Right lobe of liver (tissue), 6 donors: ENCODE data around the gene B3GAT1. TPM values are rescaled to one million over a fixed set of nuclear protein-coding genes. Genes with fewer than 3 reads are reported as not detected.

Experiments used
- ATAC-seq, 4 donors: fragments of 200-7000 bp; cut with Tn5 transposase; one replicate each; pipeline ENCODE4 v1.9.1; 2020; ENCODE audit warnings: mild to moderate bottlenecking in 4 of 4, moderate library complexity in 4 of 4
- DNase-seq, 3 donors: peaks; one replicate each; pipeline ENCODE4 v3.0.0-alpha.2; 2020
- H3K27ac ChIP-seq, 3 donors: fragments of 200-600 bp; one replicate each; pipeline ENCODE4 v1.8.0; 2022
- H3K27me3 ChIP-seq, 2 donors: fragments of 200-600 bp; one replicate each; pipeline ENCODE4 v1.8.0; 2022
- H3K36me3 ChIP-seq, 4 donors: fragments of 200-600 bp; sonication (generic) in 1 of 4; one replicate each; pipeline versions ENCODE4 v1.5.1 to v1.8.0; 2017 to 2022; ENCODE audit warnings: control low read depth in 1 of 4
- H3K4me1 ChIP-seq, 4 donors: fragments of 200-600 bp; sonication (generic) in 1 of 4; one replicate each; pipeline versions ENCODE4 v1.5.1 to v1.8.0; 2017 to 2022; ENCODE audit warnings: control low read depth in 1 of 4
- H3K4me3 ChIP-seq, 3 donors: fragments of 200-600 bp; one replicate each; pipeline ENCODE4 v1.8.0; 2022
- H3K9me3 ChIP-seq, 4 donors: fragments of 200-600 bp; sonication (generic) in 1 of 4; one replicate each; pipeline versions ENCODE4 v1.5.1 to v1.8.0; 2017 to 2022; ENCODE audit warnings: control low read depth in 1 of 4
- POLR2A ChIP-seq: fragments of 450-650 bp; IDR thresholded peaks from one replicate; pipeline ENCODE4 v1.6.1; 2017; ENCODE audit warnings: antibody characterized with exemption, mild to moderate bottlenecking
- WGBS: methylation state at CpG from one replicate; pipeline ENCODE4 v1.1.6; 2018; ENCODE audit warnings: low coverage, low lambda C conversion rate; ENCODE audit not compliant: insufficient coverage; ENCODE audit errors: missing lambda C conversion rate; 5-methylcytosine and 5-hydroxymethylcytosine counted together
- intact Hi-C, 2 donors: fragments of 100-400 bp; cut with DNase I; formaldehyde crosslinking; loops; one replicate each; pipeline versions ENCODE4 v1.11.2 to v1.14.1; 2022
- total RNA-seq, 6 experiments: library from RNA; depleted of rRNA in 2 of 6; stranded (reverse); fragments of >200 nt in 2 of 6; fragmentation: NEBNext Ultra II Directional in 3 of 6; extraction: Animal tissue kit (Norgen Biotek cat#: 25700) in 3 of 6; gene quantifications; one replicate each; pipeline versions ENCODE4 v1.1.0 to v1.2.4, GENCODE V29; 2016 to 2023
- TF ChIP-seq, protein P1 (sequence below), 4 donors: fragments of 200-600 bp in 3 of 4; fragments of 450-650 bp in 1 of 4; IDR thresholded peaks; one replicate each; pipeline versions ENCODE4 v1.5.1 to v1.8.0; 2016 to 2022; ENCODE audit warnings: antibody characterized with exemption in 4 of 4, mild to moderate bottlenecking in 2 of 4
- donor health status: DM: no; HTN: yes; CAD: no.
- donor health status: DM: no; HTN: no; CAD: no.
- donor health status: DM: no; HTN: no; CAD: no.
- donor health status: DM: no; HTN: yes; CAD: no.
- donor health status: DM: no; HTN: yes; CAD: no.

The B3GAT1 gene
- total RNA-seq, 6 experiments from 2014 or later, result 0.76 to 8.8 (median 5.1) TPM

DNA sequence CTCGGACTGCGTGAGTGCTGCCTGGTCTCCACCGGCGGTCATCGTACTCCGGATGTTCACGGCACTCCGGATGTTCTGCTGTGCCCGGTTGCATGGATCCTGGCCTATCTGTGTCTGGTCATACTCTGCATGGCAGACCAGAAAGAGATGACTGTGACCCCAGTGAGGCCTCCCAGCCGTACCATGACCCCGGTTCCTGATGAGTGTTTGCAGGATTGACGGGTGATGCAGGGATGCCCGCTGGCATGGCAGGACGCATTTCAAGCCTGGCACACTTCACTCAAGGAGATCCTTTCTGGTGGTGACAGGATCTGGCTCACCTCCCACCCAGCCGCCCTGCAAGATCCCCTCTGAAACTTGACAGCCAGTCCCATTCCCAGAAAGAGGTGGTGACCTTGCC, 74.0 kb downstream of the B3GAT1 start:
- no peaks in the 10 kb centered on the region for H3K36me3 ChIP-seq
- no peaks in the 10 kb centered on the region for H3K9me3 ChIP-seq
- H3K4me3 ChIP-seq, result no peak overlapping the region
- H3K27me3 ChIP-seq, result no peaks in the 10 kb centered on the region
- H3K27ac ChIP-seq, result no peak overlapping the region
- WGBS, result 20% methylated on average over 1 of the region's 15 CpGs
- intact Hi-C loops, result no loop called here
- ATAC-seq (no peak), DNase-seq (no peak)
- TF ChIP-seq, protein P1, sequence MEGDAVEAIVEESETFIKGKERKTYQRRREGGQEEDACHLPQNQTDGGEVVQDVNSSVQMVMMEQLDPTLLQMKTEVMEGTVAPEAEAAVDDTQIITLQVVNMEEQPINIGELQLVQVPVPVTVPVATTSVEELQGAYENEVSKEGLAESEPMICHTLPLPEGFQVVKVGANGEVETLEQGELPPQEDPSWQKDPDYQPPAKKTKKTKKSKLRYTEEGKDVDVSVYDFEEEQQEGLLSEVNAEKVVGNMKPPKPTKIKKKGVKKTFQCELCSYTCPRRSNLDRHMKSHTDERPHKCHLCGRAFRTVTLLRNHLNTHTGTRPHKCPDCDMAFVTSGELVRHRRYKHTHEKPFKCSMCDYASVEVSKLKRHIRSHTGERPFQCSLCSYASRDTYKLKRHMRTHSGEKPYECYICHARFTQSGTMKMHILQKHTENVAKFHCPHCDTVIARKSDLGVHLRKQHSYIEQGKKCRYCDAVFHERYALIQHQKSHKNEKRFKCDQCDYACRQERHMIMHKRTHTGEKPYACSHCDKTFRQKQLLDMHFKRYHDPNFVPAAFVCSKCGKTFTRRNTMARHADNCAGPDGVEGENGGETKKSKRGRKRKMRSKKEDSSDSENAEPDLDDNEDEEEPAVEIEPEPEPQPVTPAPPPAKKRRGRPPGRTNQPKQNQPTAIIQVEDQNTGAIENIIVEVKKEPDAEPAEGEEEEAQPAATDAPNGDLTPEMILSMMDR (IDR thresholded peaks at IDR 0.05), result no peak
- no peak for TF ChIP-seq POLR2A
- H3K4me1 ChIP-seq, result no peaks in the 10 kb centered on the region

DNA sequence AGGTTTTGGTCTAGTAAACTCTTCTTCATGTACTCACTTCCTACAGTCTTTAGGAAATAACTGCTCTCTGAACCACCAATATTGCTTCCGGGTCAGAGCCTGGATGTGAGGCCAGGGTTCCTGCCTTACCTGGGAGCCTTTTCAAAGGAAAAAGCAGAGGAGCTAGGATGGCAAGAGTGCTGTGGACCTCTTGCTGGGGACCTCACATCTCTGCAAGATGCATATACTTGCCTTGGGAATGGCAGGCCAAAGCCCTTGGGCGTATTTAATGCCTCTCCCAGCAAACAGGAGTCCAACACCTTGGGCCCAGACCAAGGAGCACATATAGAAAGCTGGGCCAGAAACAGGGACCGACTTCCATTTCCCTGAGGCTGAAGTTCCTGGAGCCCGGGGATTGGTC, 75.0 kb downstream of the B3GAT1 start:
- WGBS, result 100% methylated on average over 2 of the region's 4 CpGs
- no peak for TF ChIP-seq POLR2A
- TF ChIP-seq, protein P1 (IDR thresholded peaks at IDR 0.05), result no peak
- ATAC-seq (no peak), DNase-seq (no peak)
- H3K27ac ChIP-seq, result no peak overlapping the region
- H3K4me1 ChIP-seq, result no peaks in the 10 kb centered on the region
- intact Hi-C loops, result no loop called here
- H3K9me3 ChIP-seq, result no peaks in the 10 kb centered on the region
- H3K27me3 ChIP-seq, result no peaks in the 10 kb centered on the region
- H3K4me3 ChIP-seq, result no peak overlapping the region
- no peaks in the 10 kb centered on the region for H3K36me3 ChIP-seq

DNA sequence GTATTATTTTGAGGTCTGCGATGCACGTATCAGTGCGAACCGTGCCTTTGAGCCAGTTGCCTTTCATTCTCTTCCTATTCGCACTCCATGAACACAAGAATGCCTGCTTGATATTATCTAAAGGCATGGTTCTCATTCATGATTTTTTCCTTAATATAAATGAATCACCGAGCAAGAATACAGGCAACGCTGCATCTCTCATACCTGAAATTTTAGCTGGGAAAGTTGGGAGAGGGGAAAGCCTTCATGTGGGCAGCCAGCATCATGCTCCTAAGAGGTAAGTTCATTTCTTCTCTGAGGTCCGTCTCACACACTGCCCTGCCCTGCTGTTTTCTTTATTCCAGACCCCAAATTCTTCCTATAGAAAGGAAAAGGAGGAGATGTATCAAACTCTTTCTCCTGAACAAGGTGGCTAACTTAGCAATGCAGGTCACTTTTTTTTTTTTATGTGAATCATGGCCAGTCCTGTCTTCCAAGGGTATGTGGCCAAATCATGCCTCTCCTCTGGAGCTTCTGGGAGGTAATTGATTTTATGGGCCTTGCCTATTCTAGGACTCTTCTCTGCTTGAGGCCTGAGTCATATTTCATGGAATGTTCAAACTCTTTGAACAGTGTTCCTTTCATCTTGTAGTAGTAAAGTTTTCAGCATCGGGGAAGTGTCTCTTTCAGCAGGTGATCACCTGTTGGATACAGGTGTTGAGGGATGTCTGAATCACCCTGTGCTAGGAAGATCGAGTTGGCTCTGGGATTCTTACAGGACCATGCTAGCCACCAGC, 77.1 kb downstream of the B3GAT1 start:
- ATAC-seq (no peak), DNase-seq (no peak)
- TF ChIP-seq, protein P1 (IDR thresholded peaks at IDR 0.05), result no peak
- TF ChIP-seq POLR2A, result no peak
- Histone ChIP-seq H3K27me3 (no peaks in the 10 kb centered on the region), H3K4me1 (peaks cover 0 to 6% (median 3%) of the 10 kb centered on the region in 4 donors), H3K36me3 (no peaks in the 10 kb centered on the region), H3K4me3 (no peak overlapping the region), H3K27ac (no peak overlapping the region), H3K9me3 (no peaks in the 10 kb centered on the region)
- WGBS, result 80% methylated on average over 9 of the region's 10 CpGs
- intact Hi-C loops, result no loop called here

DNA sequence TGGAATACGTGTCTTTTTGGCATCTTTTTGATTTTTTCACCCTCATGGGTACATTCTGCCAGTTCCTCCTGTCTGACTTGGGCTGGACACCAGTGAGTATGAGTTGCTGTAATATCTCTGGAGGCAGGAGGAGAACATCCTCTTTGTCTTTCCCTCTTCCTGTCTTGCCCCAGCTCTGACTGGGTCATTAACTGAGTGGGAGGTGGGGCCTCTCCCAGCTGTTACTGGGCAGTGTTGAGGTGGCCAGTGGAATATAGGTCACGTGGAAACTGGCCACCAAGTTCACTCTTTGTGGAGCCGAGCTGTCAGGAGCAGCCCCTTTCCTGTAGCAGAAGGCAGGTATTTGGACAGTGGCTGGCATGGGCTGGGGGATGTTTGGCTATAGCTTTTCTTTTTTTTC, 78.1 kb downstream of the B3GAT1 start:
- Histone ChIP-seq H3K27me3 (no peaks in the 10 kb centered on the region), H3K4me3 (no peak overlapping the region), H3K27ac (no peak overlapping the region), H3K4me1 (peaks cover 0 to 6% (median 3%) of the 10 kb centered on the region in 4 donors), H3K36me3 (no peaks in the 10 kb centered on the region), H3K9me3 (no peaks in the 10 kb centered on the region)
- TF ChIP-seq POLR2A, result no peak
- TF ChIP-seq, protein P1 (IDR thresholded peaks at IDR 0.05), result no peak
- 64% methylated on average over 2 of the region's 3 CpGs for WGBS
- ATAC-seq (no peak), DNase-seq (no peak)
- intact Hi-C loops, result no loop called here
